Left cardiac atrium (tissue), 4 donors: ENCODE data around the gene GPR3. TPM values are rescaled to one million over a fixed set of nuclear protein-coding genes. Genes with fewer than 3 reads are reported as not detected.
A peak's percentile ranks its signal among the peaks of the same experiment; 100 is the strongest.

Experiments
- ATAC-seq, 2 donors: fragments of 200-7000 bp; cut with Tn5 transposase; one replicate each; pipeline ENCODE4 v1.9.1; 2020; ENCODE audit warnings: mild to moderate bottlenecking in 2 of 2, moderate library complexity in 2 of 2
- DNase-seq: peaks from one replicate; pipeline ENCODE4 v3.0.0-alpha.2; 2020
- intact Hi-C, 2 donors: fragments of 100-400 bp; cut with DNase I; formaldehyde crosslinking; loops; one replicate each; pipeline versions ENCODE4 v1.14.1 to v1.15.1; 2022 to 2023
- long read RNA-seq: library from polyadenylated mRNA; unstranded; transcript quantifications from one replicate; pipeline ENCODE4 v2.0.0, GENCODE V29; 2021
- total RNA-seq, 2 donors: library from RNA; stranded (reverse); fragmentation: NEBNext Ultra II Directional; extraction: Animal tissue kit (Norgen Biotek cat#: 25700); gene quantifications; one replicate each; pipeline ENCODE4 v1.2.1, GENCODE V29; 2021
- donor health status: DM: no; HTN: yes; CAD: no.
- donor health status: DM: no; HTN: yes; CAD: no; lungs with severe emphysema.
- donor health status: DM: yes; HTN: yes; CAD: no.
- donor health status: Dilated cardiomyopathy.

GPR3 gene, protein sequence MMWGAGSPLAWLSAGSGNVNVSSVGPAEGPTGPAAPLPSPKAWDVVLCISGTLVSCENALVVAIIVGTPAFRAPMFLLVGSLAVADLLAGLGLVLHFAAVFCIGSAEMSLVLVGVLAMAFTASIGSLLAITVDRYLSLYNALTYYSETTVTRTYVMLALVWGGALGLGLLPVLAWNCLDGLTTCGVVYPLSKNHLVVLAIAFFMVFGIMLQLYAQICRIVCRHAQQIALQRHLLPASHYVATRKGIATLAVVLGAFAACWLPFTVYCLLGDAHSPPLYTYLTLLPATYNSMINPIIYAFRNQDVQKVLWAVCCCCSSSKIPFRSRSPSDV
- total RNA-seq, result 10 to 100 TPM in 1 of 2 donors, 1 to 10 TPM in 1; 1.7 to 12.4 TPM
- long read RNA-seq, transcript GPR3-201 (2 exons, 2,115 nt), result major isoform, 6 of 8 reads
- long read RNA-seq, partial matches to known transcripts, result 2 of 8 reads
- long read RNA-seq, other reads (novel, unspliced or antisense), result 0 of 8 reads

DNA sequence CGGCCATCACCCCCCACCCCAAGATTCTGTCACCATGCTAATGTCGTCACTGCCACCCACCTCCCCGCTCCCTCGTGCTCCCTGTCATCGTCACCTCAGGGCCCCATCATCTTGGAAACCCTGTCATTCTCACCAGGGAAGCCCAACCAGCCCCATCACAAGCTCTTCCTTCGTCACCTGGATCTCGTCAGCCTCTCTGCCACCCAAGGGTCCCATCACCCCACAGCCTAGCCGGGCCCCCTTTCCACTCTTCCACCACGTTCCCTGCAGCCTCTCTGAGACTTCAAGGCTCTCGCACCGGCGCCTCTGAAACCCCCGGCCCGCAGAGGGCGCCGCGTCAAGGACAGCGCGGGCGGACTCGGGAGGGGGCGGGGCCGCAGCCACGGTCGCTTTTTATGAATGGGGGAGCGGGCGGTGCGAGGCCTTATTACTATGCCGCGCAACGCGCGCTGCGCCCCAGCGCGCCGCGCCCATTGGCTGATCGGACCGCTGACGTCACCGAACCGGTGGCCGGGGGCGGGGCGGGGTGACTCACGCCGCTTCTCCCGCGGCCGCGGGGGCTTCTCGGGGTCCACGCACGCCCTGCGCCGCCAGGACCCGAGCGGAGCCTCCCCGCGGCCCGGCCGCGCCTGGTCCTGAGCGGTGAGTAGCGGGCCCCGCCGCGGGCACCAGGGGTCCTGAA is at the start of gene GPR3:
Gene GPR3 (plus strand): TSS at position 527 of the 682 bp plus-strand sequence. CDS start 1,177 bp downstream, outside the sequence.
- intact Hi-C loops, result loop anchor here in 1 of 2 donors (5.0 to 10.0 kb wide), 2 partner anchors 35 to 287 kb away; no protein-coding TSS in a partner anchor
- DNase-seq (peak; percentile 95), ATAC-seq (peak; percentile 94)

GRCh38 chr1:27342778-27343638 is 49.4 kb upstream of the GPR3 start:
- ATAC-seq (peak; percentile 27 to 59), DNase-seq (no peak)
- intact Hi-C loops, result no loop called here

DNA sequence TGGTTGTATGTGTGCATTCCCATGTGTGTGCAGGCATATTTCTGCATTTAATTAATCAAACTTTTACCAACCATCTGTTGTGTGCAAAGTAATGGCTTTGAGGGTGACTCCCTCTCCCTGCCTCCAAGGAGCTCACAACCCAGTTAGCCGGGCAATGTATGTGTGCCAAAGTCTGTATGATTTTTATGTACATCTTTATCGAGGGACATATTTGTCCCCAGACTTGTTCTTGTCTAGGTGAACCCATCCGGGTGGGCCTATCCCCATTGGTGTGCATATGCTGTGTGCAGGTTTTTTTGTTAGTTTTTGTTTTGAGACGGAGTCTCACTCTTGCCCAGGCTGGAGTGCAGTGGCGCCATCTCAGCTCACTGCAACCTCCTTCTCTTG is 48.8 kb upstream of the GPR3 start:
- intact Hi-C loops, result no loop called here
- no peak for ATAC-seq
- DNase-seq, result no peak

GRCh38 chr1:27345272-27345671 is 47.1 kb upstream of the GPR3 start:
- DNase-seq, result no peak

DNA sequence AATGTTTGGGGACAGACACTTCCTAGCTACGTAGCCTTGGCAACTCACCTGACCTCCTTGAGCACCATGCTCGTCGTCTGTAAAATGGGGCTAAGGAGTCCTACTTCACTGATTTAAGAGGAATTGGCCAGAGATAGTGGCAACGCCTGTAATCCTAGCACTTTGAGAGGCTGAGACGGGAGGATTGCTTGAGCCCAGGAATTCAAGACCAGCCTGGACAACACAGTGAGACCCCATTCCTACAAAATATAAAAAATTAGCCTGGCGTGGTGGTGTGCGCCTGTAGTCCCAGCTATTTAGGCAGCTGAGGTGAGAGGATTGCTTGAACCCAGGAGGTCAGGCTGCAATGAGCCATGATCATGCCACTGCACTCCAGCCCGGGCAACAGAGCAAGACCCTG is 46.1 kb upstream of the GPR3 start:
- no peak for ATAC-seq
- intact Hi-C loops, result loop anchor here in 1 of 2 donors (5.0 kb wide), 1 partner anchor 44 kb away; no protein-coding TSS in a partner anchor
- DNase-seq, result no peak

More at GRCh38 chr1:27345272-27345671, 47.1 kb upstream of the GPR3 start:
- intact Hi-C loops, result loop anchor here in 1 of 2 donors (5.0 kb wide), 1 partner anchor 43 kb away; no protein-coding TSS in a partner anchor
- ATAC-seq, result no peak

GRCh38 chr1:27346991-27347624 is 45.3 kb upstream of the GPR3 start:
- intact Hi-C loops, result loop anchor here in 1 of 2 donors (5.0 kb wide), 1 partner anchor 45 kb away; no protein-coding TSS in a partner anchor
- ATAC-seq (no peak), DNase-seq (no peak)

DNA sequence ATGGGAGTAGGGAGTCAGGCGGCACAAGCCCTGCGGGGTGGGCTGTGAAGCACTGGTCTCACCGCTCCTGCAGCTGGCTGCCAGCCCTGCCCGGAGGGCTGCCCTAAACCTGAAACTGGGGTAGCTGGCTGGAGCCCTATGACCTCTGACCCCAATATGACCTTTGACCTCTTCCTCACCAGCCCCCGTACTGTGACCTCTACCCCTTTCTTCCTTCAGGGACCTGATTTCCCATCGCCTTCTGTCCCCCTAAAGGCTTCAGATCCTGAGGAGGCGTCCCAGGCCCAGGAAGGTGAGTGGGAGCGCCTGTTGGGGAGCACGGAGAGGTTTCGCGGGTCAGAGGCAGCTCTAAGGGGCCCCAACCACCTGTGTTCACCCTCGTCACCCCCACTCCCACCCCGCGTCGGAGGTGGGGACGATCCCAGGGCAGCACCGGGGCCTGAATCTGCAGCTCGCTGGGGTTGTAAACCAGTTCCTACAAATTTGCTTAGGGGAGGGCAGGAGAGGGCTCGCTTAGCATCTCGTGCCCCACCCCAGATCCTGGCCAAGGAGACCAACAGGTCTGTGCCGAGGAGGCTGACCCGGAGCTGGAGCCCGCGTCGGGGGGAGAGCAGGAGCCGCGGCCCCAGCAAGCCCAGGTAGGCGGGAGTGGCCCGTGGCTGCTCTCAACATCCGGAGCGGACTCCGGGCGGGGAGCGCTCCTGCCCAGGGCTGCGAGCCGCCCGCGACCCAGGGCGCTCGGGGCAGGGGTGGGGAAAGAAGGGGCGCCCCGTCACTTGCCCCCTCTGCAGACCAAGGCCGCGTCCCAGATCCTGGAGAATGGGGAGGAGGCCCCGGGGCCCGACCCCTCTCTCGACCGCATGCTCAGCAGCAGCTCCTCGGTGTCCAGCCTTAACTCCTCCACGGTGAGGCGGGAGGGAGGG is 43.3 kb upstream of the GPR3 start:
- DNase-seq (no peak), ATAC-seq (peak; percentile 42 to 56)
- intact Hi-C loops, result loop anchor here in 1 of 2 donors (5.0 kb wide), 1 partner anchor 47 kb away; no protein-coding TSS in a partner anchor

DNA sequence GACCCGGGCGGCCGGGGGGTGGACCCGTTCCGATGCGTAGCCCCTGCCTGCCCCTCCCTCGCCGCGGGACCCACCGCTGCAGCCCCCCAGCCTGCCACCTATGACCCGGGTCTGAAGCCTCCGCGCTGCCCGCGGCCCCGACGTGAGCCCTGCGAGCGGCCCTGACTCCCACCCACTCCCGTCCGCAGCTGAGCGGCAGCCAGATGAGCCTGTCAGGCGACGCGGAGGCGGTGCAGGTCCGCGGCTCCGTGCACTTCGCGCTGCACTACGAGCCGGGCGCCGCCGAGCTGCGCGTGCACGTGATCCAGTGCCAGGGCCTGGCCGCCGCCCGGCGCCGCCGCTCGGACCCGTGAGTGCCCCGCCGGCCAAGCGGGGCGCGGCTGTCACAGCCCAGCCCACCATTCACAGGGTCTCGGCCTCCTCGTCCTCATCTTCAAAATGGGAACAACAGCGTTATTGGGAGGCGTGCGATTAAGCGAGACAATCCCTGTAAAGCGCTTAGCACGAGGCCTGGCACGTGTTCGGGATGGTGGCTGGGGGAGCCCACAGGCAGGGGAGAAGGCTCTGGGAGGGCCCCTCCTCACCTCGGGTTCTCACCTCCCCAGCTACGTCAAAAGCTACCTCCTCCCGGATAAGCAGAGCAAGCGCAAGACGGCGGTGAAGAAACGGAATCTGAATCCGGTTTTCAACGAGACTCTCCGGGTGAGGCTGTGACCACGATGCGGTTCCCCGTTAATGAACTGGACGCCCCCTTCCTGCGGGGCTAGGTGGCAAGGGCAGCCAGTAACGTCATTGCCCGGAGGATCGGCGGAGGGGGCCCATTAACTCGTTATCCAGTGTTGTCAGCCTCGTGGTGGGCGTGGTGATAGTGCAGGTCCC is 42.4 kb upstream of the GPR3 start:
- intact Hi-C loops, result loop anchor here in 1 of 2 donors (5.0 kb wide), 1 partner anchor 48 kb away; no protein-coding TSS in a partner anchor
- DNase-seq, result peak; percentile 75
- peak; percentile 80 to 83 for ATAC-seq

DNA sequence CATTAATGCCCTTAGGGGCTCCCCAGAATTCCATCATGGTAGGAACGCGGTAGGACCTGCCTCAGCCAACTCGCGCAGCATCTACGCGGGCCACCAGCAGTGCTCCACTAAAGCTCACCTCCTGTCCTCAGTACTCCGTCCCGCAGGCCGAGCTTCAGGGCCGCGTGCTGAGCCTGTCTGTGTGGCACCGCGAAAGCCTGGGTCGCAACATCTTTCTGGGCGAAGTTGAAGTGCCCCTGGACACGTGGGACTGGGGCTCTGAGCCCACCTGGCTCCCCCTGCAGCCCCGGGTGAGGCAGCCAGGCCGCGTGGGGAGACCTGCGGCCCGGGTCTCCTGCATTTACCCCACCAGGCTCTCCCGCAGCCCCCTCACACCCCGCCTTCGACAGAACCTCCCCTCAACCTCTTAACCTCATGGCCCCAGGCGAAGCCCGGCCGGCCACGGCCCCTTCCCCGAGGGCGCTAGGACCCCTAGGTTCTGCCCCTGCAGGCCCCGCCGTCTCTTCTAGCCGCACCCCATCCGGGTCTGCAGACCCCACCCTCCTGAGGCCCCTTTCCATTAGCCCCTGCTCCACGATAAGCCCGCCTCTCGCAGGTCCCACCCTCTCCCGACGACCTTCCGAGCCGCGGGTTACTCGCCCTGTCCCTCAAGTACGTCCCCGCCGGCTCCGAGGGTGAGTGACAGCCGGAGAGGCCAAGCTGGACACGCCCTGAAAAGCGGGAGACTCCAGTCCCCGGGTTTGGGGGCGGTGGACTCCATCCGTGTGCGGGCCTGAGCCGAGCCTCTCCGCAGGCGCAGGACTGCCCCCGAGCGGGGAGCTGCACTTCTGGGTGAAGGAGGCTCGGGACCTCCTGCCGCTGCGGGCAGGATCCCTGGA is 41.5 kb upstream of the GPR3 start:
- ATAC-seq (peak; percentile 36 to 50), DNase-seq (peak; percentile 71)
- intact Hi-C loops, result no loop called here

DNA sequence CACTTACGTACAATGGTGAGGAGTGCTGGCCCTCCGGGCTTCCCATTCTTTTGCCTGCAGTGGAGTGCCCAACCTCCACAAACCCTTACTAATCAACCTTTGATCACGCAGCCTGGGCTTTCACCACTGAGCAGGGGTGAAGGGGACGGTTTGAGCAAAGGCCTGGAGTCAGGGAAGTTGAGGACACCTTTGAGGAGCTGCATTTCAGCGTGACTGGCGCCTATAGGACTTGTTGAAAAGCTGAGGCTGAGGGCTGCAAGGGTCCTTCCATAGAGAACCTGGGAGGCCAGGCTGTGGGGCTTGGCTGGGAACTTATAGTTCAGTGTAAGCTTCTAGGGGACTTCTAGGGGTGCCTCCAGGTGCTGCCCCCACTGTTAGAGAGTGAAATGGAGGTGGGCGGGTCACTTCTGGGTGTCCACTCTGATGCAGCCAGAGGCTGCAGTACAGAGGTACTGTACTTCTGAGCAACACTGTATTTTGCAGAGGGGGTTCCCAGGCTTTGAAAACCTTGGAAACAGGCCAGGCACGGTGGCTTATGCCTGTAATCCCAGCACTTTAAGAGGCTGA is 40.8 kb upstream of the GPR3 start:
- intact Hi-C loops, result no loop called here
- no peak for ATAC-seq
- no peak for DNase-seq

- DNase-seq, result no peak
- intact Hi-C loops, result no loop called here
- no peak for ATAC-seq
Measured at GRCh38 chr1:27353166-27353565, 39.3 kb upstream of the GPR3 start.

- intact Hi-C loops, result no loop called here
- ATAC-seq, result no peak
- no peak for DNase-seq
Measured at GRCh38 chr1:27353629-27354028, 38.8 kb upstream of the GPR3 start.

GRCh38 chr1:27355683-27356082 is 36.7 kb upstream of the GPR3 start:
- DNase-seq (no peak), ATAC-seq (no peak)
- intact Hi-C loops, result loop anchor here in 1 of 2 donors (5.0 kb wide), 1 partner anchor 37 kb away; the partner anchor contains the start of gene GPR3

DNA sequence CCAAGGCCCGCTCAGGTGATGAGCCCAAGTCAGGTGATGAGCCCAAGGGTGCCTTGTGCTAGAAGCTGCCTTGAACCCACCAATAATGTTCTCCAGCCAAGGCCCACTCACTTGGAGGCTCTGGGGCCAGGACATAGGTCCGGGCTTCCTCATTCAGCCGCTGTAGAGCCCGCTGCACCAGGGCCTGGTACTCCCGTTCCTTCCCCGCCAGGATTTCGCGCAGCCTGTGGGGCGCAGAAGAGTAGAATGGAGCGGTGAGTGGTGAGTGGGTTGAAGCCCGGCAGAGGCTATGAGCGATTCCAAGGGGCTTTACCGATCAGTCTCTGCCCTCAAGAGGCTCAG is 36.2 kb upstream of the GPR3 start:
- DNase-seq, result no peak
- no peak for ATAC-seq
- intact Hi-C loops, result loop anchor here in 1 of 2 donors (5.0 kb wide), 1 partner anchor 36 kb away; the partner anchor contains the start of gene GPR3
